ENCODE data around the gene TEX13B.

TEX13B gene, protein sequence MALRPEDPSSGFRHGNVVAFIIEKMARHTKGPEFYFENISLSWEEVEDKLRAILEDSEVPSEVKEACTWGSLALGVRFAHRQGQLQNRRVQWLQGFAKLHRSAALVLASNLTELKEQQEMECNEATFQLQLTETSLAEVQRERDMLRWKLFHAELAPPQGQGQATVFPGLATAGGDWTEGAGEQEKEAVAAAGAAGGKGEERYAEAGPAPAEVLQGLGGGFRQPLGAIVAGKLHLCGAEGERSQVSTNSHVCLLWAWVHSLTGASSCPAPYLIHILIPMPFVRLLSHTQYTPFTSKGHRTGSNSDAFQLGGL

DNA sequence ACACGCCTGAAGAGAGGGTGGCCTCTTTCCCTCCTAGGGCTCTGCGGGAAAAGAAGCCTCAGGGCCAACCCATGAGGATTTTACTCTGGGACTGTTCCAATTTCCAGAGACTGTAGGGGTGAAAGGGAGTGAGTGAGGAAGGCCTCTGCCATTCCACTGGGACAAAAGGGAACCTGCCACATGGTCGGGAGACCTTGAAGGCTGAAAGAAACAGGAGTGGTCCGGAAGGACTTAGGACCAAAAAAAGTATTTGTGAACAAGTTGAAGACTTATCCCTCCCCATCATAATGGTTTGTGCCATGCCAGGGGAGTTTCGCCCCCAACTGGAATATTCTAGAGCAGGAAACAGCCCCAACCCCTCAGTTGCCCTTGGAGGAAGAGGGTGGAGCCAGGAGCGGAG, at the start of gene TEX13B:
Gene TEX13B, minus strand, starts transcription at position 15 of the 400 bp plus-strand sequence. CDS start 243 bp downstream, outside the sequence.
- Histone ChIP-seq H3K36me3 (ENCODE audit: control insufficient read depth, insufficient read depth, low read length) (no peaks in the 10 kb centered on the region), H3K4me3 (replicated peaks; ENCODE audit: low read depth, low read length) (no peak within 1 kb of the TSS), H3K27me3 (replicated peaks; ENCODE audit: control insufficient read depth, insufficient read depth, low read length) (no peaks in the 10 kb centered on the region; the same call in 1 of the 2 replicates)
- DNase-seq (ENCODE audit: extremely low read depth, insufficient read length), result no peak
- TF ChIP-seq, protein P1, sequence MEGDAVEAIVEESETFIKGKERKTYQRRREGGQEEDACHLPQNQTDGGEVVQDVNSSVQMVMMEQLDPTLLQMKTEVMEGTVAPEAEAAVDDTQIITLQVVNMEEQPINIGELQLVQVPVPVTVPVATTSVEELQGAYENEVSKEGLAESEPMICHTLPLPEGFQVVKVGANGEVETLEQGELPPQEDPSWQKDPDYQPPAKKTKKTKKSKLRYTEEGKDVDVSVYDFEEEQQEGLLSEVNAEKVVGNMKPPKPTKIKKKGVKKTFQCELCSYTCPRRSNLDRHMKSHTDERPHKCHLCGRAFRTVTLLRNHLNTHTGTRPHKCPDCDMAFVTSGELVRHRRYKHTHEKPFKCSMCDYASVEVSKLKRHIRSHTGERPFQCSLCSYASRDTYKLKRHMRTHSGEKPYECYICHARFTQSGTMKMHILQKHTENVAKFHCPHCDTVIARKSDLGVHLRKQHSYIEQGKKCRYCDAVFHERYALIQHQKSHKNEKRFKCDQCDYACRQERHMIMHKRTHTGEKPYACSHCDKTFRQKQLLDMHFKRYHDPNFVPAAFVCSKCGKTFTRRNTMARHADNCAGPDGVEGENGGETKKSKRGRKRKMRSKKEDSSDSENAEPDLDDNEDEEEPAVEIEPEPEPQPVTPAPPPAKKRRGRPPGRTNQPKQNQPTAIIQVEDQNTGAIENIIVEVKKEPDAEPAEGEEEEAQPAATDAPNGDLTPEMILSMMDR (IDR thresholded peaks at IDR 0.05; ENCODE audit: insufficient read depth, low read length, poor library complexity, severe bottlenecking), result no peak

DNA sequence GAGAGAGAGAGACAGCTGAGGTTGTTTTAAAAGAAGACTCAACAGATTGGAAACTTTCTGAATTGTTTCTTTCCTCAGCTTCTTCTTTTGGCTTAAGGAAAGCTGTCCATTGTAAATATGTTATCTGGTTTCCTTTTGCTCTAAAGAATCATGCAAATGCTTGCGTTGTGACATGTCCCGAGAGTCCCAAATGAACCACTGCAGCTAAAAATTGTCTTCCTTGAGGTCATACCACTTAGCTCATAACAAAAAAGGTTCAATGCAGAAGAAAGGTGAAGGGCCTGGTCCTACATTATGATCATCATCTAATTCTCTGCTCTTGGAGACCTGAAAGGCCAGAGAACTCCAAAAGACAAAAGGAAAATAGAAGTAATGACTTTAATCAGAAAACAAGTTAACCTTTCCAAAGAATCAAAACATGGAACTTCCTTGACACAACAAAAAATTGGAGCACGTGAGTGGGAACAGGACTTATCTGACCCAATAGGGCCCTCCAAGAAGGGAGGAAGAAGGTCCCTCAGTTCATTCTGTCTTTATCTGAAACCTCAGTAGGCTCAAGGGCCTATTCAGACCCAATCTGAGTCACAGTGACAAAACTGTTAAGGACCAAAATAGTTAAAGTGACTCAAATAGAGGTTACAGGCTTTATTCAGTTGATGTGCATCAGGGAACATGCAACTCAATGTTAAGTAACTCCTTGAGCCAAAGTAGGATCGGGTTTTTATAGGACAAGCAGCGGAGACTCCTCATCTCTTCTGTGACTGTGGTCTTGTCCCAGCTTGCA, 48.0 kb upstream of the TEX13B start:
- H3K4me3 ChIP-seq (replicated peaks; ENCODE audit: low read depth, low read length), result no peak overlapping the region
- TF ChIP-seq, protein P1 (IDR thresholded peaks at IDR 0.05; ENCODE audit: insufficient read depth, low read length, poor library complexity, severe bottlenecking), result no peak
- no peaks in the 10 kb centered on the region for H3K36me3 ChIP-seq (ENCODE audit: control insufficient read depth, insufficient read depth, low read length)
- no peak for DNase-seq (ENCODE audit: extremely low read depth, insufficient read length)
- no peaks in the 10 kb centered on the region for H3K27me3 ChIP-seq (replicated peaks; ENCODE audit: control insufficient read depth, insufficient read depth, low read length)

DNA sequence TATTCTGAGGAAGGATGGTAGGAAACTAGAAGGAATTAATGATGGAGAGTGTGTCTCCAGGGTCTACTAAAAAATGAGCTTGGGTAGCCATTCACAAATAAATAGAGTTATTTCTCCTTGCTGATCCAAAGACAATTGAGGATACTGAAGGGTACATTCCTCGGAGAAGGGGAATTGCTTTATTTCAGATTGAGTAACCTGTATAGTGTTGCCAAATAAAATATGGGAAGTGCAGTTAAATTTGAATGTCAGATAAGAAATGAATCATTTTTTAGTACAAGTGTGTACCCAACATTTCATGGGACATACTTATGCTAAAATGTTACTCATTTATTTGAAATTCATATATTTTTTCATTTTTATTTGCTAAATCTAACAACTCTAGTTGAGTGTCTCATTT, 46.7 kb upstream of the TEX13B start:
- TF ChIP-seq, protein P1 (IDR thresholded peaks at IDR 0.05; ENCODE audit: insufficient read depth, low read length, poor library complexity, severe bottlenecking), result no peak
- Histone ChIP-seq H3K36me3 (ENCODE audit: control insufficient read depth, insufficient read depth, low read length) (no peaks in the 10 kb centered on the region), H3K27me3 (replicated peaks; ENCODE audit: control insufficient read depth, insufficient read depth, low read length) (no peaks in the 10 kb centered on the region), H3K4me3 (replicated peaks; ENCODE audit: low read depth, low read length) (no peak overlapping the region)
- no peak for DNase-seq (ENCODE audit: extremely low read depth, insufficient read length)

DNA sequence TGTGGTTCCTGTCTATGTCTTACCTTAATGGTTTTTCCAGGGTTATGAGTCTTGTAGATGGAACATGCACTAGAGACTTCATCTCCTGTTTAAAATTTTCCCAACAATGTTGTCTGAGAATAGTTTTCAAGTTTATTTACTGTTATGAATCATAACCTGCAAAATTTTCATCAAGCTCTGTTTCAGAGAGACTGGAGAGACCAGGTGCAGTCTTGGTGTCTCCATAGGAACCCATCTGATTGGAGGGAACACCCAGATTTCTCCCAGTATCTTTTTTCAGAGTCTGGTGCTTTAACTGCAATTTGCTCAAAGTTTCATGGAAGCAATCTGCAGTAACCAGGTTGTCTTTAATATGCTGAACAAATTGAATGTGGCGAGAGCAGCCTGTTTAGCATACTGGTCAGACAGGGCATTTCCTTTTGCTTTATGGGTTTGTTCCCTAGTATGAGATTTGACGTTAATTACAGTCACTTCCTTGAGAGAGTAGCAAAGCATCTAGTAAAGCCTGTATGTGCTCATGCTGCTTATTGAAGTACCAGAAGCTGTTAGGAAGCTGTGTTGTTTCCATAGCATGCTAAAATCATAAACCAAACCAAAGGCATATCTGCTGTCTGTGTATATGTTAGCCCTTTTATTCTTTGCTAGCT, 43.9 kb upstream of the TEX13B start:
- H3K27me3 ChIP-seq (replicated peaks; ENCODE audit: control insufficient read depth, insufficient read depth, low read length), result no peaks in the 10 kb centered on the region
- TF ChIP-seq, protein P1 (IDR thresholded peaks at IDR 0.05; ENCODE audit: insufficient read depth, low read length, poor library complexity, severe bottlenecking), result no peak
- H3K4me3 ChIP-seq (replicated peaks; ENCODE audit: low read depth, low read length), result no peak overlapping the region
- H3K36me3 ChIP-seq (ENCODE audit: control insufficient read depth, insufficient read depth, low read length), result no peaks in the 10 kb centered on the region
- no peak for DNase-seq (ENCODE audit: extremely low read depth, insufficient read length)

DNA sequence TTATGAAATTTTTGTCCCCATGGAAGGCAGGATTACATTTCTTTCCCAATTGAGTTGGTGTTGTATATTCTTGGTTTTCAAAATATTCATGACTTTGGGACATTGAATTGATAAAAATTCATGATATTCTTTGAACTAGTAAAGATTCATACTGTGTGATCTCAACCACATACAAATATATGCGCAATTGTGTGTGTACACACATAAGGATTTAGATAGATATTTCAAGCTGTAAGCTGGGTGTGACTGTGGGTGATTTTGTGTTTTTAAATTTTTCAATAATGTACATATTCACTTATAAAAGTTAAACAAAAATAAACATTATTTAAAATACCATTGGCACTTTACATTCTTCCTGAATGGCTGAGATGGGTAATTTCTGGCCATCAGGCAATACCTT, 43.2 kb upstream of the TEX13B start:
- H3K27me3 ChIP-seq (replicated peaks; ENCODE audit: control insufficient read depth, insufficient read depth, low read length), result no peaks in the 10 kb centered on the region
- no peak overlapping the region for H3K4me3 ChIP-seq (replicated peaks; ENCODE audit: low read depth, low read length)
- TF ChIP-seq, protein P1 (IDR thresholded peaks at IDR 0.05; ENCODE audit: insufficient read depth, low read length, poor library complexity, severe bottlenecking), result no peak
- H3K36me3 ChIP-seq (ENCODE audit: control insufficient read depth, insufficient read depth, low read length), result no peaks in the 10 kb centered on the region
- no peak for DNase-seq (ENCODE audit: extremely low read depth, insufficient read length)

Measured in GM06990 (cell line).